Neuronal stem cell (in vitro differentiated cells): ENCODE measurements around the gene GLIS1.

Source experiments
- DNase-seq: peaks from one replicate; pipeline ENCODE4 v3.0.0-alpha.2; 2013; ENCODE audit warnings: low spot score
- H2AFZ ChIP-seq: one replicate; pipeline ENCODE4 v1.6.1; 2013; ENCODE audit warnings: mild to moderate bottlenecking, low read length, inconsistent platforms
- H2AK5ac ChIP-seq: 2 replicates; pipeline ENCODE4 v1.6.1; 2013; ENCODE audit warnings: low read depth, mild to moderate bottlenecking, inconsistent platforms, low read length, moderate library complexity, mixed read lengths
- H2BK120ac ChIP-seq: 2 replicates; pipeline ENCODE4 v1.6.1; 2013; ENCODE audit warnings: low read depth, mild to moderate bottlenecking, inconsistent platforms, low read length, moderate library complexity, mixed read lengths
- H2BK12ac ChIP-seq: one replicate; pipeline ENCODE4 v1.6.1; 2013; ENCODE audit warnings: low read length, inconsistent platforms
- H2BK15ac ChIP-seq: 2 replicates; pipeline ENCODE4 v1.6.1; 2013; ENCODE audit warnings: mild to moderate bottlenecking, low read length, inconsistent platforms, mixed read lengths
- H2BK5ac ChIP-seq: one replicate; pipeline ENCODE4 v1.6.1; 2013; ENCODE audit warnings: inconsistent platforms, mild to moderate bottlenecking, low read length, moderate library complexity
- H3K14ac ChIP-seq: one replicate; pipeline ENCODE4 v1.6.1; 2013; ENCODE audit warnings: low read length, inconsistent platforms
- H3K18ac ChIP-seq: 2 replicates; pipeline ENCODE4 v1.6.1; 2013; ENCODE audit warnings: low read length, inconsistent platforms
- H3K23ac ChIP-seq: 2 replicates; pipeline ENCODE4 v1.6.1; 2013; ENCODE audit warnings: low read depth, mild to moderate bottlenecking, mixed read lengths, low read length, inconsistent platforms; ENCODE audit not compliant: poor library complexity
- H3K27ac ChIP-seq: replicated peaks from 3 replicates; pipeline ENCODE4 v1.5.1; 2013; ENCODE audit warnings: low read length, inconsistent platforms
- H3K27me3 ChIP-seq, 3 experiments: 2 replicates each; pipeline ENCODE4 v1.6.1; 2013; ENCODE audit warnings: low read length in 3 of 3, mild to moderate bottlenecking in 2 of 3, inconsistent platforms in 1 of 3, low read depth in 1 of 3, mixed read lengths in 1 of 3, moderate library complexity in 1 of 3; ENCODE audit not compliant: control insufficient read depth in 3 of 3, insufficient read depth in 3 of 3
- H3K36me3 ChIP-seq, 2 donors: replicated peaks in 1 of 2; 2 replicates each; pipeline ENCODE4 v1.6.1; 2013; ENCODE audit warnings: low read length in 2 of 2; ENCODE audit not compliant: control insufficient read depth in 2 of 2, insufficient read depth in 2 of 2
- H3K4ac ChIP-seq: 2 replicates; pipeline ENCODE4 v1.6.1; 2013; ENCODE audit warnings: inconsistent platforms, mild to moderate bottlenecking, low read length, moderate library complexity
- H3K4me1 ChIP-seq, 2 donors: 1 replicate in 1 of 2; 2 replicates in 1 of 2; pipeline ENCODE4 v1.6.1; 2013; ENCODE audit warnings: low read length in 2 of 2, low read depth in 1 of 2; ENCODE audit not compliant: control insufficient read depth in 2 of 2, insufficient read depth in 1 of 2
- H3K4me2 ChIP-seq: one replicate; pipeline ENCODE4 v1.6.1; 2013; ENCODE audit warnings: mild to moderate bottlenecking, low read length, inconsistent platforms; ENCODE audit not compliant: insufficient read depth, poor library complexity, severe bottlenecking
- H3K4me3 ChIP-seq, 2 donors: 2 replicates each; pipeline ENCODE4 v1.5.1; 2013; ENCODE audit warnings: low read length in 2 of 2, mild to moderate bottlenecking in 2 of 2, inconsistent platforms in 1 of 2, moderate library complexity in 1 of 2
- H3K79me1 ChIP-seq: one replicate; pipeline ENCODE4 v1.6.1; 2013; ENCODE audit warnings: low read depth, mild to moderate bottlenecking, inconsistent platforms, low read length, moderate library complexity
- H3K9ac ChIP-seq: one replicate; pipeline ENCODE4 v1.6.1; 2013; ENCODE audit warnings: mild to moderate bottlenecking, low read depth, low read length, inconsistent platforms; ENCODE audit not compliant: poor library complexity
- H3K9me3 ChIP-seq, 2 donors: replicated peaks in 1 of 2; 2 replicates each; pipeline versions ENCODE3 to v1.6.1; 2013; ENCODE audit warnings: low read length in 2 of 2, mild to moderate bottlenecking in 2 of 2, inconsistent platforms in 1 of 2, low read depth in 1 of 2, mixed read lengths in 1 of 2, moderate library complexity in 1 of 2; ENCODE audit not compliant: control insufficient read depth in 2 of 2, insufficient read depth in 1 of 2
- H4K8ac ChIP-seq: one replicate; pipeline ENCODE4 v1.6.1; 2013; ENCODE audit warnings: low read depth, mild to moderate bottlenecking, inconsistent platforms, low read length, moderate library complexity
- H4K91ac ChIP-seq: one replicate; pipeline ENCODE4 v1.6.1; 2013; ENCODE audit warnings: low read length, low read depth, mild to moderate bottlenecking, inconsistent platforms; ENCODE audit not compliant: poor library complexity
- WGBS, 2 donors: extraction: QIAGEN DNeasy Blood & Tissue Kit; methylation state at CpG; one replicate each; pipeline ENCODE4 v1.1.7; 2013; ENCODE audit warnings: missing lambda C conversion rate in 2 of 2, mixed read lengths in 1 of 2; ENCODE audit not compliant: insufficient read length in 2 of 2, insufficient replicate concordance in 1 of 2; ENCODE audit errors: extremely low coverage in 2 of 2; 5-methylcytosine and 5-hydroxymethylcytosine counted together

GLIS1 gene

DNA sequence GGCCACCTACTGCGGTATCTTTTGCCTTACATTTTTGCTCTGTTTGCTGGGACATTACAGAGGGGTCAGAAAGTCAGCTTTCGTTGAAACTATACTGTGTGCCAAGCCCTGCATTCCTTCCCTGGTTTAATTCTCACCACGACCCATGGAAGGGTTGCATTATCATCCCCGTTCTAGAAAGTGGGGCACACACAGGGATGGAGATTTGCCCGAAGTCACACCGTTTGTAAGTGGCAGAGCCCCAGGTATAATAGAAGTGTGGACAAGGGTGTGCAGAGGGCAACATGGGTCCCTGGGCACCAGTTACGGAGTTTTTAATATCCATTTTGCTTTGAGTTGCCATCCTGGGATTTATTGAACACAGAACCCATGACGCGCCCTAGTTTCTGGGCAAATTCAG lies 268.0 kb downstream of the GLIS1 start:
- Histone ChIP-seq H3K27me3 (peaks cover 0 to 12% (median 0%) of the 10 kb centered on the region in 3 experiments), H2BK12ac (no peak overlapping the region), H3K4ac (no peak overlapping the region), H3K4me2 (no peak overlapping the region), H3K79me1 (no peaks in the 10 kb centered on the region), H3K36me3 (no peaks in the 10 kb centered on the region), H3K23ac (no peak overlapping the region), H3K4me3 (peak overlapping the region in 1 of 2 donors; percentile 27), H4K91ac (no peak overlapping the region), H3K27ac (no peak overlapping the region), H2AFZ (no peak overlapping the region), H3K4me1 (peaks cover 6 to 9% of the 10 kb centered on the region in 2 donors), H2BK15ac (peak overlapping the region; percentile 12), H2BK5ac (no peak overlapping the region), H4K8ac (no peak overlapping the region), H3K9me3 (no peaks in the 10 kb centered on the region), H2BK120ac (no peak overlapping the region), H3K9ac (no peak overlapping the region), H3K18ac (no peak overlapping the region), H3K14ac (no peak overlapping the region), H2AK5ac (no peak overlapping the region)
- DNase-seq, result no peak
- no CpG with 5 or more reads among the region's 9 CpGs for WGBS, 2 donors

DNA sequence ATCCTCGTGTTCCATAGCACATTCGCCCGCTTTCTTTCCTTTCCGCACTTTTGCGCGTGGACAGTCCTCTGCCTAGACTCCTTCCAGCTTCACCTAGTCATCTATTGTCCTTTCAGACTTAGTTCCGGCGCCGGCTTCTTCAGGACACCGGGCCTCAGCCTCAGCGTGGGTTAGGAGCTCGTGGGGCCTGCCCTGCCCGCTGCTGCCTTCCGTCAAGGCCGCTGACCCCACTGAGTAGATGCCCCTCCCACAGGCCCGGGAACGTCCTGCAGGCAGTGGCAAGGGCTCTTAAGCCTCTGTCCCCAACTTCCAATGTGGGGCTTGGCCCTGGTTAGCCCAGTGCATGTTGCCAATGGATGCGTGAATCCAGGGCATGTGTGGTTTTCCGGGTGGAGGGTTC lies 268.4 kb downstream of the GLIS1 start:
- no peak overlapping the region for H2AK5ac ChIP-seq
- H3K36me3 ChIP-seq, result no peaks in the 10 kb centered on the region
- peak overlapping the region; percentile 66 for H2AFZ ChIP-seq
- no peak overlapping the region for H3K9ac ChIP-seq
- H4K8ac ChIP-seq, result no peak overlapping the region
- peak overlapping the region; percentile 57 for H3K18ac ChIP-seq
- H3K4ac ChIP-seq, result no peak overlapping the region
- H2BK5ac ChIP-seq, result no peak overlapping the region
- no peak overlapping the region for H3K27ac ChIP-seq
- no peaks in the 10 kb centered on the region for H3K79me1 ChIP-seq
- no peaks in the 10 kb centered on the region for H3K9me3 ChIP-seq
- no peak overlapping the region for H4K91ac ChIP-seq
- H3K4me3 ChIP-seq, result peak overlapping the region in 1 of 2 donors; percentile 27
- peaks cover 6 to 8% of the 10 kb centered on the region in 2 donors for H3K4me1 ChIP-seq
- H2BK12ac ChIP-seq, result no peak overlapping the region
- no peak overlapping the region for H3K23ac ChIP-seq
- H3K27me3 ChIP-seq, result peaks cover 0 to 12% (median 0%) of the 10 kb centered on the region in 3 experiments
- no peak overlapping the region for H2BK120ac ChIP-seq
- H3K4me2 ChIP-seq, result peak overlapping the region; percentile 29
- DNase-seq, result no peak
- WGBS, 2 donors, result no CpG with 5 or more reads among the region's 19 CpGs
- H3K14ac ChIP-seq, result no peak overlapping the region
- peak overlapping the region; percentile 33 for H2BK15ac ChIP-seq

DNA sequence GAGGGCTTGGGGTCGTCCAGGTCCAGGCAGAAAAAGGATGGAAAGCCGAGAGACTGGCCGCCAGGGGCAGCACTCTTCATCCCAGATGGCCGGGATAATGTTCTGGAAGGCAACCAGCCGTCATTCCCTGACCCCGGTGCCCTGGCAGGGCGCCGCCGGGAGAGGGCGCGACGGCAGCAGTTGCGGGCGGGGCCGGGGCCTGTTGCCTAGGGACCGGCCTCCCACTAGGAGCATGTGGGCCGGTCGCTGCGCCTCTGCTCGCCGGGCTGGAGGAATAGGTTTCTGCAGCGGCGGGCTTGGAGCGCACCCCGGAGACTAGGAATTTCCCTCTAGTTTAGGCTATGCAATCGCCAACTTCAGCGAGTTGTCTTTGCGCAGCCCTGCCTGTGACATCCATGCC lies 268.8 kb downstream of the GLIS1 start:
- Histone ChIP-seq H3K18ac (peak overlapping the region; percentile 57), H2BK120ac (no peak overlapping the region), H3K9me3 (no peaks in the 10 kb centered on the region), H2BK12ac (no peak overlapping the region), H2BK5ac (no peak overlapping the region), H3K27me3 (peaks cover 0 to 12% (median 0%) of the 10 kb centered on the region in 3 experiments), H3K14ac (no peak overlapping the region), H3K4ac (no peak overlapping the region), H3K9ac (no peak overlapping the region), H3K4me2 (peak overlapping the region; percentile 29), H3K79me1 (no peaks in the 10 kb centered on the region), H3K36me3 (no peaks in the 10 kb centered on the region), H4K8ac (no peak overlapping the region), H3K4me1 (peaks cover 6 to 7% of the 10 kb centered on the region in 2 donors), H2BK15ac (peak overlapping the region; percentile 33), H4K91ac (no peak overlapping the region), H2AK5ac (no peak overlapping the region), H3K4me3 (no peak overlapping the region), H3K27ac (no peak overlapping the region), H2AFZ (peak overlapping the region; percentile 66), H3K23ac (no peak overlapping the region)
- no CpG with 5 or more reads among the region's 28 CpGs for WGBS, 2 donors
- peak; percentile 87 for DNase-seq

DNA sequence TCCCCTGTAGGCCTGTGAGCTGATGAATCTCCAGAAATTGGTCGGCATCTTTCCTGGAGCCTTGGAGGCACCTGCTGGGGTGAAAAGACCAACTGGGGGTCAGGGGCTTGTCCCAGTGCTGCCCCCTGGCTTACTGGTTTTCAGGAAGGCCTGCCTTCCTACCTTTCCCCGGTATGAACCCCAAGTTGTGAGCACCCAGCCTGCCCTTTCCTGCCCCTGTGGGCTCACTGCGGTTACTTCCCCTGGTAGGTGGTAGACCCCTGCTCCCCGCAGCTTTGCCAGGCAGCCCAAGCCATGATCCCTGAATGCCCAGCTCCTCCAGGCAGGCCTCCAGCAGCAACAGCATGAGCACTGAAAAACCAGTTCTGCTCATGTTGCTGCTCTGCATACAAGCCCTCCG lies 269.6 kb downstream of the GLIS1 start:
- Histone ChIP-seq H3K79me1 (no peaks in the 10 kb centered on the region), H2BK120ac (no peak overlapping the region), H4K8ac (no peak overlapping the region), H2BK15ac (peak overlapping the region; percentile 20), H3K27ac (no peak overlapping the region), H3K23ac (peak overlapping the region; percentile 25), H3K14ac (no peak overlapping the region), H4K91ac (peak overlapping the region; percentile 38), H3K18ac (peak overlapping the region; percentile 67), H3K9ac (no peak overlapping the region), H2AK5ac (no peak overlapping the region), H3K36me3 (no peaks in the 10 kb centered on the region), H3K4ac (no peak overlapping the region), H2BK5ac (no peak overlapping the region), H3K27me3 (peaks cover 0 to 16% (median 0%) of the 10 kb centered on the region in 3 experiments), H3K9me3 (no peaks in the 10 kb centered on the region), H2AFZ (no peak overlapping the region), H3K4me1 (peaks cover 6% of the 10 kb centered on the region in 2 donors), H3K4me3 (no peak overlapping the region), H2BK12ac (peak overlapping the region; percentile 14), H3K4me2 (no peak overlapping the region)
- no CpG with 5 or more reads among the region's 5 CpGs for WGBS, 2 donors
- DNase-seq, result no peak
